GM10266 (cell line): ENCODE data around the gene LMF2.
A peak's percentile ranks its signal among the peaks of the same experiment; 100 is the strongest.

Experiments used
- DNase-seq: peaks from one replicate; pipeline ENCODE4 v3.0.0; 2012; ENCODE audit errors: extremely low spot score
- TF ChIP-seq, protein P1 (sequence below): IDR thresholded peaks from 2 replicates; pipeline ENCODE4 v1.5.1; 2012; ENCODE audit warnings: mild to moderate bottlenecking, low read depth; ENCODE audit not compliant: control insufficient read depth, insufficient read depth; ENCODE audit errors: missing control alignments

LMF2 gene

DNA sequence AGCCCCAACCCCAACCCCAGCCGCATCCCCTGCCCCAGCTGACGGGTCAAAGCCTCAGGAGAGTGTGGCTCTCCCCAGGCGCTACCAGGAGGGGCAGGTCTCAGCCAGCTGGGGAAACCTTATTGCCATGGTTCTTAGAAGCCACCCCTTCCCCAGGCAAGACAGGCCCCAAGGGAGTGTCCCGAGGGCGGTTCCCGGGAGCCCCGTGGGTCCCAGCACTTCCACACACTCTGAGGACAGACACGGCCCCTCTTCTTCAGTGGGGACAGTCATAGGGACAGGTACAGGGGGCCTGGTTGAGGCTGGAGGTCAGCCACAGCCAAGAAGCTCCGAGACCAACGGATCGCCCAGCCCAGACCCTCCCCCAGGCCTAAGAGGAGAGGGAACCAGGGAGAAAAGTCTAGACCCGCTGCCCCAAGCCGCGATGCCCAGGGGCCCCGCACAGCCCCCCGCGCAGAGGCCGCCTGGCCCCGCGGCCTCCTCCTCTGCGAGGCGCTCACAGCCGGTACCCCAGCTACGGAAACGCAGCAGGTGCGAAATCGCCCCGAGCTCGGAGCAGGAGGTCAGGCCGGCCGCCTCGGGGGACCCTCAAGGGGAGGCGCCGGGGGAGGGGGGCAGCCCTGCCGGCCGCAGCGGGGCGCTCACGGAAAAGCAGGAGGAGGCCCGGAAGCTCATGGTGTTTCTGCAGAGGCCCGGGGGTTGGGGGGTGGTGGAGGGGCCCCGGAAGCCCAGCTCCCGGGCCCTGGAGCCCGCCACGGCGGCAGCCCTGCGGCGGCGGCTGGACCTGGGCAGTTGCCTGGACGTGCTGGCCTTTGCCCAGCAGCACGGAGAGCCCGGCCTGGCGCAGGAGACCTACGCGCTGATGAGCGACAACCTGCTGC lies 40.8 kb upstream of the LMF2 start:
- peak; percentile 90 for DNase-seq
- TF ChIP-seq, protein P1, sequence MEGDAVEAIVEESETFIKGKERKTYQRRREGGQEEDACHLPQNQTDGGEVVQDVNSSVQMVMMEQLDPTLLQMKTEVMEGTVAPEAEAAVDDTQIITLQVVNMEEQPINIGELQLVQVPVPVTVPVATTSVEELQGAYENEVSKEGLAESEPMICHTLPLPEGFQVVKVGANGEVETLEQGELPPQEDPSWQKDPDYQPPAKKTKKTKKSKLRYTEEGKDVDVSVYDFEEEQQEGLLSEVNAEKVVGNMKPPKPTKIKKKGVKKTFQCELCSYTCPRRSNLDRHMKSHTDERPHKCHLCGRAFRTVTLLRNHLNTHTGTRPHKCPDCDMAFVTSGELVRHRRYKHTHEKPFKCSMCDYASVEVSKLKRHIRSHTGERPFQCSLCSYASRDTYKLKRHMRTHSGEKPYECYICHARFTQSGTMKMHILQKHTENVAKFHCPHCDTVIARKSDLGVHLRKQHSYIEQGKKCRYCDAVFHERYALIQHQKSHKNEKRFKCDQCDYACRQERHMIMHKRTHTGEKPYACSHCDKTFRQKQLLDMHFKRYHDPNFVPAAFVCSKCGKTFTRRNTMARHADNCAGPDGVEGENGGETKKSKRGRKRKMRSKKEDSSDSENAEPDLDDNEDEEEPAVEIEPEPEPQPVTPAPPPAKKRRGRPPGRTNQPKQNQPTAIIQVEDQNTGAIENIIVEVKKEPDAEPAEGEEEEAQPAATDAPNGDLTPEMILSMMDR, result peak; percentile 33

DNA sequence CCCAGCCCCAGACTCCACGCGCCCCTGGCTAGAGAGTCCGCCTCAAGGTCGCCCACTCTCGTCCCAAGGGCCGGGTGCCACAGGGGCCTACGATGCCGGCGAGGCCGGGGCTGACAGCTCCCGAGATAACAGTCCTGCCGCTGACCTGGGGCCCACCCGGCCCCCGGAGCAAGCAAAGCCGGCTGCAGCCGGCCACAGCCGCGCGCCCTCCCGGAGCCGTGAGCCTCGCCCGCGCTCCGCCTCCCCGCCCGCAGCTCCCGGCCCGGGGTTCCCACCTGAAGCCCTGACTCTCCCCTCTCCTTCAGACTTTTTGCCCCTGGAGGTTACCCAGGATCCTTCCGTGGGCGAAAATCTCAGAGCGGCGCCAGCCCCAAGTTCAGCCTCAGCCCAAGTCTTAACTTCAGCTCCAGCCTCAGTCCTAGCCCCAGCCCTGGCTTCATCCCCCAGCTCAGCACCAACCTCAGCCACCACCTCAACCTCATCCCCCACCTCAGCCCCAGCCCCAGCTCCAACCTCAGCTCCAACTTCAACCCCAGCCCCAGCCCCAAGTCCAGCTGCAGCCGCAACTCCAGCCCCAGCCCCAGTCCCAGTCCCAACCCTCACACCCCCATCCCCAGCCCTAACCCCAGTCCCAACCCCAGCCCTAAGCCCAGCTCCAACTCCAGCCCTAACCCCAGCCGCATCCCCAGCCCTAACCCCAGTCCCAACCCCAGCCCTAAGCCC lies 39.9 kb upstream of the LMF2 start:
- DNase-seq, result peak; percentile 37
- TF ChIP-seq, protein P1, result no peak

DNA sequence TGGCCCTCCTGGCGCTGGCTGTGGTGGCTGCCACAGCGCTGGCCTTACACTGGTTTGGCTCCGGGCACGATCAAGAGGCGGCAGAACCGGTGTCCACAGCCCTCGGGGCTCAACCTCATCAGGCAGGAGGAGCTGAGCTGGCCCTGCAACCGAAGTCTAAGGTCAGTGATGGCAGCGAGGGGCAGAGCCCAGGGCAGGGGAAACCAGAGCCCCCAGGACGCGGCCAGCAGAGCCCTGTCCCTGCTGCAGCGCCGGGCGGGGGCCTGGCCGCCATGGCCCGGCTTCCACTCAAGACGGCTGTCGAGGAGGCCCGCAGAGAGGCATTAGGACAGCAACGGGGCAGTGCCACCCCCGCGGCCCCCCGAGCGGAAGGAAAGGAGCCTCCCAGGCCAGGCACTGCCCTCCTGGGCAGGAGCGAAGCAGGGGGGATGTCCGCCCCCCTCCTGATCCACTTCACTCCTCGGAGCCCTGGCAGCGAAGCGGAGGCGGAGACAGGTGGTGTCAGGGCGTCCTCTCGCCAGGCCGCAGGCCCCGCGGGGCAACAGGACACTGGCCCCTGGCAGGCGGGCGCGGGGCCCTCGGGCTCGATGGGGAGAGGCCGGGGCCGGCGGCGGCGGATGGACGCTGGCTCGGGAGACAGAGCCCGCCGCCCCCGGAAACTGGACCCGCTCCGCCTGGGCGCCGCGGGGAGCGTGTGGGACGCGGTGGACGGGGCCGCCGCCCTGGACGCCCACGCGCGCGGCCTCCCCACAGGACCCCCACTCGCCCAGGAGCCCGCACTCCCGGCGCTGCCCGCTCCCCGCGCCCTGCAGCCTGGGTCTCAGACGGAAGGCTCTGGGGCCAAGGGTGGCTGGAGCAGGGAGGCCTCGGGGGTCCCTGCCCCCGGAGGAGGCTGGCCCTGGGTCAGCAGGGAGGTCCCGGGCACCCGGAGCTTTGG lies 39.1 kb upstream of the LMF2 start:
- TF ChIP-seq, protein P1, result no peak
- DNase-seq, result peak; percentile 30

DNA sequence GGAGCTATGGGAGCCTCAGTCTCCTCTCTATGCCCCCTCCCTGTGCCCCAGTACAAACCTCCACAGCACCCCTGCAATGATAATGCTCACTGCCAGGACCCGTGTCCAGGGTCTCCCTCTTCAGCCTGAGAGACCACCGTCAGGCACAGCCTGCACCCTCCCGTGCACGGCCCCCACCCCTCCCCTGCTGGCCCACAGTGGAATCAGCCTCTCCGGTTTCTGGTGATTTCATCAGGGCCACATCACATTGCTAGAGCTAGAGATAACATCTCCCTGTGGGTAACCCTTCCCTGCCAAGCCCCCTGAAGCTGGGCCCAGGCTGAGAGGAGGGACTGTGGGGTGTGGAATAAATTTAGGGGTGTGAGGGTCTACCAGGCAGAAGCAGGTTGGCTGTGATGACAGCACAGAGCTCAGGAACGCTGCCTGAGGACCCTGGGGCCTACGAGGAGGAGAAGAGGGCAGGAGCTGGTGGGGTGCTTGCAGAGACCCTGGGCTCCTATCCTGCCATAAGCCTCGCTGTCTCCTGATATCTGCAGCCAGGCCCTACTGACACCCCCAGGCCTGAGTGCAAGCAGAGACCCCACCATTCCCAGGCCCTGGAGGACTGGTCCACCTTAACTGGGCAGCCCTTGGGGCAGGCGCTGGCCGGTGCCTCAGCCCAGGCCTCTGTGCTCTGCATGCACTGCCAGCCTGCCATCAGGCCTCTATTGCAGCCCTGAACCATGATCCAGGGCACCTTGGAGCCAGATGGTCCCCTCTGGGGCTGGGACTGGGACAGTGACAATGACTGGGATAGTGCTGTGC lies 38.2 kb upstream of the LMF2 start, which contains the start of gene KLHDC7B:
Gene KLHDC7B, plus strand, starts transcription at position 378 of the 804 bp plus-strand sequence. Its CDS starts 345 bp downstream, at position 723.
- DNase-seq, result peak; percentile 52

DNA sequence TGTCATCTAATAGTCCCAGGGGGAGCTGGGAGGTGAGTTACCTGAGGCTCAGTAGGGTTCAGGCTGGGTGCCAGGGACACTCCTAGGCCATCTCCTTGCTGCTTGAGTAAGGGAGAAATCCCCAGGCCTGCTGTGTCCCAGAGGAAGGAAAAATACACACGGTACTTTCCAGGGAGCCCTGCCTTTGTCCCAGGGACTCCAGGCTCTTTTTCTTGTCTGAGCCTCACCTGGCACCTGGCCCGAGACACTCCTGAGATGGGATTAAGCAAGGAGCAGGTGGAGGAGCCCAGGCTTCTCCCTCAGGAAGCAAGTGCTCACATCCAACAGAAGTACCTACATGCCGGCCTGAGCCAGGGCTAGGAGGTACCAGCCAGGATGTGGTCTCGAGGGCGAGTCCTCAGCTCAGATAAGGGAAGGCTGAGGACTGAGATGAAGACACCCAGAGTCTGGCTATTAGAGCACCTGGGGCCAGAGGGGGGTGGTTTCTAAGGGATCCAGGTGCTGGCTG lies 37.3 kb upstream of the LMF2 start:
- DNase-seq, result peak; percentile 43
- TF ChIP-seq, protein P1, result no peak

More for the DNA sequence above, 38.2 kb upstream of the LMF2 start, which contains the start of gene KLHDC7B:
- TF ChIP-seq, protein P1, result no peak
